HUES48 (cell line): ENCODE measurements around the gene KRTAP6-2.

ENCODE experiments used
- H3K27ac ChIP-seq: one replicate; pipeline ENCODE4 v1.7.0; 2013; ENCODE audit warnings: low read depth, low read length, inconsistent platforms
- H3K27me3 ChIP-seq: 2 replicates; pipeline ENCODE4 v1.6.1; 2013; ENCODE audit warnings: mild to moderate bottlenecking, low read length; ENCODE audit not compliant: control insufficient read depth, insufficient read depth
- H3K36me3 ChIP-seq: 2 replicates; pipeline ENCODE4 v1.6.1; 2013; ENCODE audit warnings: low read length; ENCODE audit not compliant: control insufficient read depth, insufficient read depth
- H3K4me1 ChIP-seq: 2 replicates; pipeline ENCODE4 v1.6.1; 2013; ENCODE audit warnings: mild to moderate bottlenecking, low read length; ENCODE audit not compliant: control insufficient read depth, insufficient read depth
- H3K4me3 ChIP-seq: 2 replicates; pipeline ENCODE4 v1.5.1; 2013; ENCODE audit warnings: mild to moderate bottlenecking, low read depth, low read length
- H3K9ac ChIP-seq: 2 replicates; pipeline ENCODE4 v1.6.1; 2013; ENCODE audit warnings: mild to moderate bottlenecking, low read depth, low read length, moderate library complexity
- H3K9me3 ChIP-seq: 2 replicates; pipeline ENCODE4 v1.6.1; 2013; ENCODE audit warnings: low read length; ENCODE audit not compliant: control insufficient read depth, insufficient read depth

Gene KRTAP6-2

GRCh38 chr21:30598802-30599201, at the start of gene KRTAP6-2:
TSS of gene KRTAP6-2 (minus strand) at chr21:30598902. CDS start at chr21:30598874, 28 bp downstream.
- H3K27me3 ChIP-seq: no peaks in the 10 kb centered on the region

GRCh38 chr21:30646904-30647414, 48.3 kb upstream of the KRTAP6-2 start:
- Histone ChIP-seq H3K4me3 (no peak overlapping the region), H3K27me3 (no peaks in the 10 kb centered on the region), H3K4me1 (no peaks in the 10 kb centered on the region), H3K36me3 (no peaks in the 10 kb centered on the region), H3K27ac (no peak overlapping the region), H3K9ac (no peak overlapping the region), H3K9me3 (no peaks in the 10 kb centered on the region; the same call in 1 of the 2 replicates)

More at GRCh38 chr21:30598802-30599201, at the start of gene KRTAP6-2:
- Histone ChIP-seq H3K9ac (no peak within 1 kb of the TSS), H3K4me3 (no peak within 1 kb of the TSS), H3K27ac (no peak within 1 kb of the TSS), H3K9me3 (no peaks in the 10 kb centered on the region; the same call in 1 of the 2 replicates), H3K4me1 (no peaks in the 10 kb centered on the region), H3K36me3 (no peaks in the 10 kb centered on the region)

GRCh38 chr21:30642564-30642963, 43.9 kb upstream of the KRTAP6-2 start, which contains the start of gene KRTAP20-3:
TSS of gene KRTAP20-3 (plus strand) at chr21:30642864.
- Histone ChIP-seq H3K4me3 (no peak within 1 kb of the TSS), H3K27ac (no peak within 1 kb of the TSS), H3K27me3 (no peaks in the 10 kb centered on the region)

GRCh38 chr21:30638686-30639085, 40.0 kb upstream of the KRTAP6-2 start:
- Histone ChIP-seq H3K36me3 (no peaks in the 10 kb centered on the region), H3K9me3 (peaks cover 3% of the 10 kb centered on the region; the same call in 1 of the 2 replicates), H3K27ac (no peak overlapping the region), H3K4me3 (no peak overlapping the region), H3K4me1 (no peaks in the 10 kb centered on the region), H3K27me3 (no peaks in the 10 kb centered on the region), H3K9ac (no peak overlapping the region)

More at GRCh38 chr21:30642564-30642963, 43.9 kb upstream of the KRTAP6-2 start, which contains the start of gene KRTAP20-3:
- Histone ChIP-seq H3K9ac (no peak within 1 kb of the TSS), H3K36me3 (no peaks in the 10 kb centered on the region), H3K9me3 (peaks cover 3% of the 10 kb centered on the region; the same call in 1 of the 2 replicates), H3K4me1 (no peaks in the 10 kb centered on the region)

- H3K4me1 ChIP-seq: no peaks in the 10 kb centered on the region
- H3K36me3 ChIP-seq: no peaks in the 10 kb centered on the region
- no peak within 1 kb of the TSS for H3K27ac ChIP-seq
- H3K27me3 ChIP-seq: no peaks in the 10 kb centered on the region
- no peak within 1 kb of the TSS for H3K9ac ChIP-seq
- H3K4me3 ChIP-seq: no peak within 1 kb of the TSS
- H3K9me3 ChIP-seq: no peaks in the 10 kb centered on the region
These were observed 36.2 kb upstream of the KRTAP6-2 start, which contains the start of gene KRTAP20-2 for GRCh38 chr21:30634906-30635305. TSS of gene KRTAP20-2 (plus strand) at chr21:30635206. CDS start at chr21:30635264, 58 bp downstream.

DNA sequence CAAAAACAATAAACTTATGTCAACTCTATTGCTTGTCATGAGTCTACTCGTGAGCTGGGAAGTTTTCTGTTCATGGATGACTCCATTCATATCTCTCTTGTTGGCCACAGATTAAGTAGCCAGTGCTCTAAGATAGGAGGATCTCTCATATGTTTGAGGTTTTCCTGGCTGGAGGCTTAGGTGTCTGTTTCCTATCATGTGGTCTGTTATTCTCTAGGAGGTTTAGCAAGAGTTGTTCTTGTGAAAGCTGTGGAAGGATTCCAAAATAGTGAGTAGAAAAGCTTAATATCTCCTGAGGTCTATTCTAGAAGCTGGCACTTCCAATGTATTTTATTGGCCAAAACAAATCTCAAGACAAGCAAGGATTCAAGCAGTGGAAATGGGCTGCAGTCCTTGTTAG, 30.5 kb upstream of the KRTAP6-2 start:
- Histone ChIP-seq H3K36me3 (no peaks in the 10 kb centered on the region), H3K9me3 (peaks cover 10% of the 10 kb centered on the region), H3K27ac (no peak overlapping the region), H3K27me3 (no peaks in the 10 kb centered on the region), H3K9ac (no peak overlapping the region), H3K4me3 (no peak overlapping the region), H3K4me1 (no peaks in the 10 kb centered on the region)

DNA sequence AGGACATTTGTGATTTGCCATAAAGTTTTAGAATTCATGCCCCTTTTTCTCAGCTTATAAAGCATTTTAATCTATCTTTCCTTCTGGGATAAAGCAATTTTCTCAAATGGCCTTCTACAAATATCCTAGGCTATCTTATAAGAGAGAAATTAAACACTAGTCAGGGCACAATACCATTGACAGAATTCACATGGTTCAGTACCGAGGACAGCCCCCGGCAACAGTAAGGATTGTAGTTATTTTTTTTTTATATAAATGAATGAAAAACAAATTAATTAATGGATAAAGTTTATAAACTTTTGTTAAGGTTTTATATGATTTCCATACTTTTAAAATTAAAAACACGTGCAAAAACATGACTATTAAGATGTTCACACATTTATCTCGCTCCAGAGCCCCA, 29.4 kb upstream of the KRTAP6-2 start:
- Histone ChIP-seq H3K4me3 (no peak overlapping the region), H3K27me3 (no peaks in the 10 kb centered on the region), H3K4me1 (no peaks in the 10 kb centered on the region), H3K9me3 (peaks cover 15% of the 10 kb centered on the region), H3K27ac (no peak overlapping the region), H3K36me3 (no peaks in the 10 kb centered on the region), H3K9ac (no peak overlapping the region)

DNA sequence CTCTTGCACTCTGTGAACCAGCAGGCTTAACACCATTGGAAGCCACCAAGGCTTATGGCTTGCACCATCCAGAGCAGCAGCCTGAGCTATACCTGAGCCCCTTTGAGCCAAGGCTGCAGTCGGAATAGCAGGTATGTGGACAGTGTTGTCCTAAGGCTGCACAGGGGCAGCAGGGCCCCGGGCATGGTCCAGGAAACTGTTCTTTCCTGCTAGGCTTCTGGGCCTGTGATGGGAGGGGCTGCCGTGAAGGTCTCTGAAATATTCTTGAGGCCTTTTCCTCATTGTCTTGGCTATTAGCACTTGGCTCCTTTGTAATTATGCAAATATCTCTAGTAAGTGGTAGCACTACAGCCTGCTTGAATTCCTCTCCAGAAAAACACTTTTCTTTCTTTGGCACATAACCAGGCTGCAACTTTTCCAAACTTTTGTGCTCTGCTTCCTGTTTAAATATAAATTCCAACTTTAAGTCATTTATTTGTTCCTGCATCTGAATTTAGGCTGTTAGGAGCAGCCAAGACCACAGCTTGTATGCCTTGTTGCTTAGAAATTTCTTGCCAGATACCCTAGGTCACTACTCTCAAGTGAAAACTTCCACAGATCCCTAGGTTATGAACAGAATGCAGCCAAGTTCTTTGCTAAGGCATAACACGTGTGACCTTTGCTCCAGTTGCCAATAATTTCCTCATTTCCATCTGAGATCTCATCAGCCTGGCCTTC, 26.9 kb upstream of the KRTAP6-2 start:
- Histone ChIP-seq H3K9me3 (peaks cover 16% of the 10 kb centered on the region), H3K4me1 (no peaks in the 10 kb centered on the region), H3K36me3 (no peaks in the 10 kb centered on the region), H3K4me3 (no peak overlapping the region), H3K9ac (no peak overlapping the region), H3K27ac (no peak overlapping the region), H3K27me3 (no peaks in the 10 kb centered on the region)

DNA sequence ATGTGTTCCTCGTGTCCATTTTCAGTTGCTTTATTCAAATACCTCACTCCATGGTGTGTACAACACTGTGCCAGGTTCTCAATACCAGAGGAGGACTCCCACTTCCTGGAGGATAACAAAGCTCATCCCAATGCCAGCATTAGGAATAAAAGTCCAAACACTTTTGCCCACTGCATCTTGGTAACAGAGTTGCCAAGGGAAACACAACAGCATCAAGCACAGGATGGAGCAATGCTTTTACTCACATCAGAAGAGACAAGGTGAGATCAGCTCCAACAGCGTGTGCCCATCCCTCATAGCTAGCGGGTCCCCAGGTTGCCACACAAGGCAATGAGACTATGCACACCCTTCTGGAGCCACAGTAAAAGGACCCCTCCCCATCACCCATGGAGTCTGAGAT, 24.7 kb upstream of the KRTAP6-2 start:
- no peaks in the 10 kb centered on the region for H3K36me3 ChIP-seq
- no peak overlapping the region for H3K27ac ChIP-seq
- H3K27me3 ChIP-seq: no peaks in the 10 kb centered on the region
- no peak overlapping the region for H3K4me3 ChIP-seq
- no peaks in the 10 kb centered on the region for H3K4me1 ChIP-seq
- no peak overlapping the region for H3K9ac ChIP-seq
- H3K9me3 ChIP-seq: peaks cover 19% of the 10 kb centered on the region

DNA sequence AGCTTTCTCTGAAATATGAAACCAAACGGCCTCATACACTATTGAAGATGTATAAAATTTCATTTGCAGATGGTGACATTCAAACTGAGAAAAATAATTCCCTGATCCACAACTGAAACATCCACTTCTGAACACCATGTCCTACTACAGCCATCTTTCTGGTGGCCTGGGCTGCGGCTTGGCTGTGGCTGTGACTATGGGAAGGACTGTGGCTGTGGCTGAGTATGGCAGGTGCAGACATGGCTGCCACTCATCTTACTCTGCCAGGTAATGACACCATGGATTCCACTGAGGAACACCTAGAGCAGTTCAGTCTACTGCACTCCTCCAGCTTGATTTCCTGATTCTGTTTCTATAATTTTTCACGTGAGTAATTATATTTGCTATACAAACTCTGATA, 21.8 kb upstream of the KRTAP6-2 start, which contains the start of gene KRTAP20-4:
TSS of gene KRTAP20-4 (plus strand) at position 106 of the 400 bp plus-strand sequence.
- H3K9ac ChIP-seq: no peak within 1 kb of the TSS
- H3K4me1 ChIP-seq: no peaks in the 10 kb centered on the region
- H3K4me3 ChIP-seq: no peak within 1 kb of the TSS
- H3K27ac ChIP-seq: no peak within 1 kb of the TSS
- peaks cover 19% of the 10 kb centered on the region for H3K9me3 ChIP-seq
- no peaks in the 10 kb centered on the region for H3K27me3 ChIP-seq
- no peaks in the 10 kb centered on the region for H3K36me3 ChIP-seq

- no peaks in the 10 kb centered on the region for H3K27me3 ChIP-seq
- H3K27ac ChIP-seq: no peak overlapping the region
- H3K4me1 ChIP-seq: no peaks in the 10 kb centered on the region
- H3K4me3 ChIP-seq: no peak overlapping the region
- H3K36me3 ChIP-seq: no peaks in the 10 kb centered on the region
- no peak overlapping the region for H3K9ac ChIP-seq
- peaks cover 16% of the 10 kb centered on the region for H3K9me3 ChIP-seq
These were observed 21.4 kb upstream of the KRTAP6-2 start for GRCh38 chr21:30620080-30620479.
